ENCODE measurements around the gene DHX8. TPM values are rescaled to one million over a fixed set of nuclear protein-coding genes. Genes with fewer than 3 reads are reported as not detected.

The DHX8 gene
- total RNA-seq, 1 experiment from 2014 or later: 53.5 TPM

DNA sequence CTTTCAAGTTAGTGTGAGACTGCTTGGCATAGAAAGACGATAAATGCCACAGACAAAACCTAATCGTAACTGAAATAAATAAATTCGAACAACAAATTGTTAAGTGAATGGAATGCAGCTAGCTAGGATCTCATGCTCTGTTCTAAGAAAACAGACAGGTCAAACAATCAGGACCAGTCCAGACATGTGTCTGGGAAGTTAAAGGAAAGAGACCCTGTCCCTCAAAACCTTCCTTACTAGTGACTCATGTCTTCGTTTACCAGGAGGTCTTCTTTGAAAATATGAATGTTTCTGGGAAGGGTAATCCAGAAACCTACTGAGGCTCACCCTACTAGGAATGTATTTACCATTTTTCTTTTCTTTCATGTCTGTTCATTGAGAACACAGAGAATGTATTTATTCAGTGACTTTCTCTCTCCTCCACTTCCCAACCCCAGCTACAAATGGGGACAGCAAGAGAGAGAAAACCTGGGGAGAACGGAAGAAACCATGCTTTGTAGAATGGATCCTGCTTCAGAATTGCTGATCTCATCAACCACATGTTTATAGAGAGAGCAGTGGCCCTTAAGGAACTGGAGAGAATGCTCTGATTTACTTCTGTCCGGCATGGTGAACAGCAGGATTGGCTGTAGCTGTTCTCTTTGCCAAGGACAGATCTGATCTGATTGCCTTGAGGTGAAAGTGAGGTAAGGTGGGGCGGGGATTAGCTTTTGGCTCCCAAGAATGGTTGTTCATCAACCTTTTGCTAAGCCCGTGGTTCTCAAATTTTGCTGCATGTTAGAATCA is 39.4 kb upstream of the DHX8 start:
- Histone ChIP-seq H3K9me3 (ENCODE audit: control insufficient read depth in 1 of 2, insufficient read depth in 1 of 2, low read depth in 1 of 2, low read length in 2 of 2) (no peaks in the 10 kb centered on the region), H3K79me2 (ENCODE audit: insufficient read depth, low read length) (no peaks in the 10 kb centered on the region), H3K9me2 (ENCODE audit: insufficient read depth) (no peaks in the 10 kb centered on the region), H3K4me3 (replicated peaks in 1 of 2; ENCODE audit: low read depth in 1 of 2, low read length in 2 of 2) (no peak overlapping the region), H3K27me3 (ENCODE audit: insufficient read depth, low read length) (no peaks in the 10 kb centered on the region), H3K36me3 (ENCODE audit: control insufficient read depth in 1 of 2, insufficient read depth in 2 of 2, low read length in 2 of 2) (no peaks in the 10 kb centered on the region), H3K4me1 (ENCODE audit: control insufficient read depth in 1 of 2, insufficient read depth in 2 of 2, low read length in 2 of 2) (peaks cover 0 to 7% of the 10 kb centered on the region in 2 experiments; a peak in 1 of 4 replicates), H3K4me2 (ENCODE audit: low read length) (no peak overlapping the region), H2AFZ (ENCODE audit: low read depth, low read length, poor library complexity, severe bottlenecking) (peak overlapping the region; percentile 27), H3K9ac (ENCODE audit: low read length) (no peak overlapping the region), H4K20me1 (ENCODE audit: insufficient read depth) (no peaks in the 10 kb centered on the region), H3K27ac (ENCODE audit: low read depth, low read length) (no peak overlapping the region)
- ChIA-PET POLR2A (no interaction called here), RAD21 (ENCODE audit: low non-redundant PET in 1 of 2, low total read pairs in 2 of 2, uncharacterized antibody in 2 of 2, unreplicated experiment in 2 of 2) (no interaction called here), CTCF (interaction anchor here (0.9 kb wide), 1 partner anchor 40 kb away, joined by 3 read pairs; the partner anchor contains the start of gene DHX8)
- no TSS peak for BruUV-seq (replicated peaks)
- no peak for ATAC-seq
- intact Hi-C loops (cut with micrococcal nuclease): no loop called here
- TF ChIP-seq JUND (IDR thresholded peaks at IDR 0.05): no peak
- TF ChIP-seq POLR2AphosphoS5 (IDR thresholded peaks at IDR 0.05; ENCODE audit: low read depth, low read length): no peak
- no peak for TF ChIP-seq CTCF (IDR thresholded peaks at IDR 0.05 in 2 of 3, conservative IDR thresholded peaks at IDR 0.05 in 1 of 3; ENCODE audit: borderline replicate concordance in 1 of 3, insufficient read depth in 1 of 3, low read depth in 2 of 3, low read length in 2 of 3)
- TF ChIP-seq SP1 (IDR thresholded peaks at IDR 0.05; ENCODE audit: low read depth): no peak
- TF ChIP-seq EZH2 (IDR thresholded peaks at IDR 0.05): no peak
- TF ChIP-seq SIN3A (IDR thresholded peaks at IDR 0.05; ENCODE audit: low read depth): no peak
- no peak for TF ChIP-seq POLR2A (IDR thresholded peaks at IDR 0.05; ENCODE audit: borderline replicate concordance, extremely low read depth, insufficient read depth, insufficient read length)
- no peak for TF ChIP-seq CEBPB (IDR thresholded peaks at IDR 0.05; ENCODE audit: low read depth)
- no peak for TF ChIP-seq MAX (IDR thresholded peaks at IDR 0.05)
- TF ChIP-seq CBX3 (IDR thresholded peaks at IDR 0.05; ENCODE audit: low read depth): no peak
- no peak for DNase-seq (ENCODE audit: low read depth, low spot score)

Data from HCT116 (cell line).